Stimulated activated CD8-positive, alpha-beta memory T cell treated with anti-CD3 and anti-CD28 coated beads, Interleukin-4, amount 100 ng/mL, for 4 hours (primary cell): ENCODE data around the gene TDP1.
"Not testable (repeated sequence)": the region's sequence is repeated elsewhere in the genome, so short reads cannot be mapped to it uniquely, and the experiment has no call there.

Experiments used
- DNase-seq, 2 donors: peaks; one replicate each; pipeline ENCODE4 v3.0.0-alpha.2; 2020; ENCODE audit warnings: low read depth in 2 of 2, low spot score in 1 of 2

Gene TDP1

DNA sequence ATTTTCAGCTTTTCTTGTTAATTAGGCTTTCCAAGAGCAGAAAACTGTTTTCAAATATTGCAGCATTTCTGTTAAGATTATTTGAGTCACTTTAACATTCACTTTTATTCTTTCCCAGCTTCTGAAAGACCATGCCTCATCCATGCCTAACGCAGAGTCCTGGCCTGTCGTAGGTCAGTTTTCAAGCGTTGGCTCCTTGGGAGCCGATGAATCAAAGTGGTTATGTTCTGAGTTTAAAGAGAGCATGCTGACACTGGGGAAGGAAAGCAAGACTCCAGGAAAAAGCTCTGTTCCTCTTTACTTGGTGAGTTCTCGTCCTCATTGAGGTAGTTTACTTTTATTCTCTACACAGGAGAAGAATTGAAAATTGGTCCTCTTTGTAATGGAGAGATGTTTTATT lies 33.1 kb downstream of the TDP1 start:
- no peak for DNase-seq

GRCh38 chr14:89990218-89990617 lies 34.5 kb downstream of the TDP1 start:
- DNase-seq, result no peak

DNA sequence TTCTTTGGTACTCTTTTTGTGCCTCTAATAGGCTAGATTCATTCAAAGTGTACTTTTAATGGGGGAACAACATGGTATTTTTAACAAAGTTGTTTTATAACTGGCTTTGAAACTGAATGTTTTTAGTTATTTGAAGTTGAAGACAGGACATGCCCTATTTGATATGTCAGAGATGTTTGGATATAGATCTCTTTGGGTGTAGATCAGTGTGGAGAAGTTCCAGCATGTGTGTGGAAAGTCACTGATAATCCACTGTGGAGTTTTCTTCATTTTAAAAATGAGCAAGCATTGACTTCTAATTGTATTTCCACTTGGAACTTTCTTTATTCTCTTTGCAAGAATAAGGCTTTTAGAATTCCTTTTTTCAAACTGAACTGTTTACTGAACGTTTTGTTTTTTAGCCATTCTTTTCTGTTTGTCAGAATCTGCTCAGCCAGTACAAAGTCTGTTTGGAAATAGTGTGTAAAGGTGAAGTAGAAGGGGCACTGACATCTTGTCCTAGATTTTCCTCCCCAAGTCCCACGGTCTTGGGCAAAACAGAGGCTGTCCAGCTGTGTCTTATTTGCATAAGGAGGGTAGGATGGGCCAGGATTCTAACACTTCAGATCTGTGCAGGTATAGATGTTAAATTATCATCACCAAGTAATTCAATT lies 35.0 kb downstream of the TDP1 start:
- no peak for DNase-seq

DNA sequence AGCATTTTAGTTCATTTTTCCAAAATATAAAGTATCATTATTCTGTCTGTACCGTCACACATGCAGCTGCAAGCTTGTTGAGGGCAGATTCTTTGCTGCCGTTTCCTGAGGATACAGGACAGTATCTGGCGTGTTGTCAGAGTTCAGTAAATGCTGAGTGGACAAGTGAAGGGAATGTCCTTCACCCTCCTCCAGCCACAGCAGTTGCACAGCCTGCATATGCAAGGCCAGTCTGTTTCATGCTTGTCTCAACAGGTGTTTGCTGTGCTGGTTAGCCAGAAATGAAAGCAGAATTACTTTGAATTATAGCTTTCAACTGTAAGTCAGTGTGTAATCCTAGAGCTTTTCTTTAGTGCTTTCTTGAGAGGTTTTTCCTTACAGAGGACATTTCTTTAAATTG lies 36.5 kb downstream of the TDP1 start:
- no peak for DNase-seq

- no peak for DNase-seq
Measured at GRCh38 chr14:89996963-89997362, 41.2 kb downstream of the TDP1 start.

DNA sequence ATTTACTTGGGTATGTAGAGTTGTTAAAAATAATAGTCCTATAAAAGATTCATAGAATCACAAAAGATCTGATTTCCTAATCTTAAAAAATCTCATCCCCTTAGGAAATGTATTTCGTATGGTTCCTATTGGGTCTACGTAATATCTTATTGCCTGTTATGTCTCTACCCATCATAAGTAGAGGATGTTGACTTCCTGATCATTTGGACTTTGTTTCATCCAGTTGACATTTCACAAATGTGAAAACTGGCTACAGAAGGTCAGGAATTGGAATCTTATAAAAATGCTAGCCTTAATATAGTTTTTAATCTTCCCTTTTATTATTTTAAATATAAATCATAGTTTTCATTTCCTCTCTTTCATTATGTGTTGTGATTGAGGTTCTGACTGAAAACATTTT lies 45.2 kb downstream of the TDP1 start:
- DNase-seq, result no peak

DNA sequence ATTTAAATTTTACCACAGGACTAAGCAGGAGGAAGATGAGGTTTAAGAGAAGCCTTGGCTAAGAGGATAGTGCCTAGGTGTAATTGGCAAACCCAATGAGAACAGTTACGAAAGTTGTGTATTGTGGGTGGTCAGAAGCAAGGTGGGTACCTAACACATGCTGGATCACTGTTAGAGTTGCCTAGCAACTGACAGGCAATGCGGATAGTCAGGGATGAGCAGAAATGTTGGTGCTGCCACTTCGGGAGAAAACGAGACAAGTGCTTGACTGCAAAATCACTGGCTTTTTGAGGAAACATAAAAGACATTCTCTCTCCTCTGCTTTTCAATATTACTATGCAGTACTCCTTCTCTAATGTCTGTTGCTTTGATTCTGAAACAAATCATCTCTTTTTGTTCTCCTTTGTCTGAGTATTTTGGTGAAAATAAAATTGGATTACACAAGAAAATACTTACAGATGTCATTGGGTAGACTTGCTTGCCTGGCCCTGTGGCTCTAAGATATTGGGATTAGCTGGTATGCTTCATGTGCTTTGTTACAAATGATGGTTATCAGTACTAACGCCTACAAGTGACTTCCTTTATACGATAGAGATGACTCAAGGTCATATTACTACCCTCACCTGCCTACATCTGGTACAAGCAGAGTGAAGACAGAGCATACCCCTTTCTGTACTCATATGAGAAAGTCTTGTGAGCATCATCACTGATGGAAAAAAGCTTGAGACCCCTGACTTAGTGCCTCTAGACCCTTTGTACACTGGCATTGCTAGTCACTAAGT lies 48.0 kb downstream of the TDP1 start:
- no peak for DNase-seq

DNA sequence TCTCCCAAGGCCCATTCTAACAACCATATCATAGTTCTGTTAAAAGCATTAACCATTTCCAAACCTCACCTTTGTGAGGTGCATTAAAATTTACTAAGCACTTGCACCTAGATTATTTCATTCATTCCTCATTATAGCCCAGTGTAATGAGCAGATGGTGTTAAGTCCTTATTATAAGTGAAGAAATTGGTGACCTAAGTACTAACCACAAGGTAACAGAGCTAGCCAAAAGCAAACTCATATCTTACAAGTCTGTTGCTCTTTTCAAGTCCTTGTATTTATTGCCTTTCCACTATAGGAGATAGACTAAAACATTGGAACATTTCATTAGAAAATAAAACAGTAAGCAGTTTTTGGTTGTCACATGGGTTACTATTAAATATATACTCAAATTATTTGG lies 49.7 kb downstream of the TDP1 start:
- DNase-seq, result no peak

DNA sequence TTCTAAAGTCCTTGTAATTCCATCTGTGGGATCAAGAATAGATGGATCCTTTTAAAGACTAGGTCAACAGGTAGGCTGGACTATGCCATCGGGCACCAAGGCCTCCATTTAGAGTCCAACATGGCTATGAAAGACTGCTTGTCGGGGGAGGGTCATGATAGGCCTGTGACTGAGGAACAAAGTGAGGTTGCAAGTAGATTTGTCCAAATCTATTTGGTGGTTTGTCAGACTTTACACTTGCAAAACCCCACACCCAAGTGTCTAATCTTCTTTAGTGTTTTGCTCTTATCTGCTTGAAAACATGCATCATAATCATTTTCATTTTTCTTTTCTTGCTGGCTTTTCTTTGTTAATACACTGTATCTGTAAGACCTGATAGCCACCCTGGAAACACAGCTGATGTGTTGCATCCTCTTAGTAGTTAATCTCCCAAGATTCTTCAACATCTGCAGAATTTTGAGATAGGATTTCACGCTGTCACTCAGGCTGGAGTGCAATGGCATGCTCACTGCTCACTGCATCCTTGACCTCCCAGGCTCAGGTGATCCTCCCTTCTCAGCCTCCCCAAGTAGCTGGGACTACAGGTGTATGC lies 50.3 kb downstream of the TDP1 start:
- no peak for DNase-seq

DNA sequence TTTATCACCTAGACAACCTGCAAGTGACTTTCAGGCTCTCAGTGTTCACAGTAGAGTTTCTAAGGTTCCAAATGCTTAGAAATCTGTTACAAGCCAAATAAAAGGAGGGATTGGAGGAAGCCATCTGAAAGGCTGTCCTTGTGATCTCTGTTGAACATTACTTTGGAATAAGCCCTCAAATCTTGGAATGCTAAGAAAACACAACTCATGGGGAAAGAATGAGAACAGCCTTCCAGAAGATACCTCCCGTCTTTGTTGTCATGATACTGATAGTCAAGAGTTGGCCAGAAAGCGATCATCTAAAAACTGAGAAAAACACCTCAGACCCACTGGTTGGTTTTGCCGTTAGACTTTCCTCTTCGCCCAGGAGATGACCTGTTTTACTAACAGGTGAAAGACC lies 61.6 kb downstream of the TDP1 start:
- DNase-seq, result no peak

DNA sequence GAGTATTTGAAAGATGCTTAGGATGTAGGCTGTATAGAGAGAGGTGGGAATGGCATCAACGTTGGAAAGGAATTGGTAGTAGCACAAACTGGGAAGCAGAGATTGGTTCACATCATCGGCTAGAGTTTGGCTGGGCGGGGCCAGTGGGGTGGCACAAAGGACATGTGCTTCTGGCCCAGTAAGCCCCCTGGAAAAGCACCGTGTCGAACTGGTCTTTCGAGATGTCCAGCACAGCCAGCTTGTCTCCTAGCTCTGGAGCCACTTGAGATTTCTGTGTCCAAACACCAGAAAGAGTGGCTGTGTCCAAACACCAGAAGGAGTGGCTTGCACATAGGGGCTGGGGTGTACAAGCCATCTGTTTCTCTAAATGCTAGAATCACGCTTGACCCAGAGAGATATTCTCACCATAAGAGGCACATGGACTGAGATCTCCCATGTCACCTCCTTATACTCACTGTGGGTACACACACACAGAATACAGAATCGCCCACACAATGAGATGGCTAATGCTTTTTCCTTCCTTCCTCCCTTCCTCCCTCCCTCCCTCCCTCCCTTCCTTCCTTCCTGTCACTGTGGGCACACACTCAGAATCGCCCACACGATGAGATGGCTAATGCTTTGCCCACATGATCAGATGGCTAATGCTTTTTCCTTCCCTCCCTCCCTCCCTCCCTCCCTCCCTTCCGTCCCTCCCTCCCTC lies 64.2 kb downstream of the TDP1 start:
- DNase-seq, result no peak

GRCh38 chr14:90023176-90023896 lies 67.6 kb downstream of the TDP1 start:
- DNase-seq, result no peak

DNA sequence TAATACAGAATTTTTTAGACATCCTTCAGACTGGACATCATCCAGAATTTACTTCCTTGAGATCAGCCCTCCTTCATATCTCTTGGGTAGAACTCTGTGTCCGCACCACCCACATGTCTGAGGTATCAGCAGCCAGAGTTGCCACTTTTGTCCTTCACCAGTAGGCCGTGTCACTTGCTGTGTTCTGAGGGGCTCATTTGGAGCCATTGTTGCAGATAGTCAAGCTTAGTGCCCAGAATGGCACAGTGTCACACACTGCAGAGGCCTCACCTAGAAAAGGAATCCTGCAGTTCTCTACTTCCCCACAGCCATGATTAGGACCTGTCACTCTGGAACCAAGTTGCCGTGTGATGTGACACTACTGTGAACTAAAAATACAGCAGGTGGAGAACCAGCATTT lies 69.2 kb downstream of the TDP1 start:
- no peak for DNase-seq

DNA sequence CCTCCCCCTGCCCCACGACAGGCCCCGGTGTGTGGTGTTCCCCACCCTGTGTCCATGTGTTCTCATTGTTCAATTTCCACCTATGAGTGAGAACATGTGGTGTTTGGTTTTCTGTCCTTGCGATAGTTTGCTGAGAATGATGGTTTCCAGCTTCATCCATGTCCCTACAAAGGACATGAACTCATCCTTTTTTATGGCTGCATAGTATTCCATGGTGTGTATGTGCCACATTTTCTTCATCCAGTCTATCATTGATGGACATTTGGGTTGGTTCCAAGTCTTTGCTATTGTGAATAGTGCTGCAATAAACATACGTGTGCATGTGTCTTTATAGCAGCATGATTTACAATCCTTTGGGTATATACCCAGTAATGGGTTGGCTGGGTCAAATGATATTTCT lies 70.9 kb downstream of the TDP1 start:
- not testable (repeated sequence) for DNase-seq

DNA sequence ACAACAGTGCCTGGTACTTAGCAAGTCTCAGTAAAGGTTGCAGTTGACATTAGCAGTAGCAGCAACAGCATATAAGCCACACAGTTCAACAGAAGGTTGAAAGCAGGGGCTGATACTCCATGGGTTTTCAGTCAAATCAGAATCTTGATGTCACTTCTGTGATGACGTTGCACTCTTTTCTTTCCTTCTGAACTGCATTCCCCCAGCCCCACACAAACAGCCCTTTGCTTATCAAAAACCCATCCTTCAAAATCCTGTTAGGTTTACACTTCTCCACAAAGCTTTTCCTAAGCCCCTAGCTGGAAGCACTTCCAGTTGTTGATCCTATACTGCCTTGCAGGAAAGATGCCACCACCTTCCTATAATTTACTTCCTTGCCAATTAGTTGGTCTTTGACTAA lies 72.1 kb downstream of the TDP1 start:
- DNase-seq, result no peak

GRCh38 chr14:90034156-90034555 lies 78.4 kb downstream of the TDP1 start:
- DNase-seq, result no peak

DNA sequence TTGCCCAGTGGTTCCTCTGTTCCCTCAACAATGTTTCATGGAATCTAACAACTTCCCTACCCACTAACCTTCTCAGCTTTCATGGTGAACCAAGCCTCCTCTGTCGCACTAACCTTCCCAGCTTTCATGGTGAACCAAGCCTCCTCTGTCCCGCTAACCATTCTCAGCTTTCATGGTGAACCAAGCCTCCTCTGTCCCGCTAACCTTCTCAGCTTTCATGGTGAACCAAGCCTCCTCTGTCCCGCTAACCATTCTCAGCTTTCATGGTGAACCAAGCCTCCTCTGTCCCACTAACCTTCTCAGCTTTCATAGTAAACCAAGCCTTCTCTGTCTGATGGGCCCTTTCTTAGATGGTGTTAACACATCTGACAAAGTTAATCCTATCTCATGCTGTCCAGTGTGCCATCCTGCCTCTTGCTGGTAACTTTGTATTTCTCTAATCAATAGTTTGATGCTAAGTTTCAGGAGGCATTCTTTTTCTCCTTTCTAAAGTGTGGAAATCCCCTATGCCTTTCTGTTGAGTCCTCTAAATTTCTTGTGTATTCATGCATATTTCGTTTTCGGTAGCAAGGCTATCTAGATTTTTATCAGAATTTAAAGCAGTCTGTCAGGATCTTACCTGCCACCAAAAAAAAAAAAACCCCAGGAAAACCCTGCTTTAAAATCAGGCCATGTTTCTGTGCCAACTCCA lies 79.3 kb downstream of the TDP1 start:
- no peak for DNase-seq

GRCh38 chr14:90039253-90040010 lies 83.7 kb downstream of the TDP1 start:
- DNase-seq, result no peak

DNA sequence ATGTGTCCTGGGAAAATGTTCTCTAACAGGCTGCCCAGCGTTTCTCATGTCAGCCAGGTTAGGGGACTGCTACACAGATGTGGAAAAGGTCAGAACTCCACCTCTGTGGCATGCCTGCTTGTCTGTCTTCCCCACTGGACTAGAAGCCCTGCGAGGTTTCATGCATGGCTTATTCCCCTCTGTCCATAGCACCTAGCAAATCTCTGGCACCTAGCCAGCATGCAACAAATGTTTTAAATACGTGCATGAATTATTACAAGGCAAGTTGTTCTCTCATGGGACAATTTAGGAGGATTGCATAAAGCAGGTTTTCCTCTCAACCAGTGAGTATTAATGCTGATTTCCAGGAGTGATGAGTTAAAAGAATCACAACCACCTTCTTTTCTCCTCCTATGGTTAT lies 84.7 kb downstream of the TDP1 start:
- DNase-seq, result no peak
